HS-5 (cell line): ENCODE data around the gene HLA-DQB2.
"Not testable (repeated sequence)": the region's sequence is repeated elsewhere in the genome, so short reads cannot be mapped to it uniquely, and the experiment has no call there.

Experiments used
- DNase-seq: peaks from one replicate; pipeline ENCODE4 v3.0.0-alpha.2; 2012; ENCODE audit warnings: low read depth

The HLA-DQB2 gene

GRCh38 chr6:32763421-32763820, at the start of gene HLA-DQB2:
Gene HLA-DQB2 (minus strand): TSS chr6:32763532. CDS start chr6:32763470, 62 bp downstream.
- DNase-seq = no peak

GRCh38 chr6:32809171-32809570, 45.8 kb upstream of the HLA-DQB2 start:
- DNase-seq = no peak

DNA sequence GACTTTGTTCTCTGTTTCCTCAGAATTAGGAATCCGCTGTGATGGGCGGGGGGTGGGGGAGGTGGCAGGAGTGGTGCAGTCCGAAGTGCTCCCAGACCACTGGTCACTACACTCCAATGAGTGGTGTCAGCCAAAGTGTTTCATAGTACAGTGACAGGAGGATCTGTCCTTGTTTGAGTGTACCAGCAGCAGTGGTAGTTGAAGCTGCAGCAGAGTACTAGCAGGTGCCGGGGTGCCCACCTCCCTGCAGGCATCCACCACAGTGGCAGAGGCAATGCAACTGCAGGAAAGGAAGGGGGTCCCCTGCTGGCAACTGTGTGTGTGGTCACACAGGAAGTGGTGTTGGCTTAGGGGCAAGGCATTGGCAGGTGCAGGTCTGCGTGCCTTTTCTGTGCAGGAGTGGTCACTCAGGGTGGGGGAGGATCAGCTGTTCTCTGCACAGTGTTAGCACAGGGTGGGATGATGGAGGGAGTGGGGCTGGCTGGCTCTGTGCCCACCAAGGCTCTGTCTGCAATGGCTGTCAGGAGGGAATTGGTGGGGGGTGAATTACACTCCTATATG, 43.8 kb upstream of the HLA-DQB2 start:
- no peak for DNase-seq

DNA sequence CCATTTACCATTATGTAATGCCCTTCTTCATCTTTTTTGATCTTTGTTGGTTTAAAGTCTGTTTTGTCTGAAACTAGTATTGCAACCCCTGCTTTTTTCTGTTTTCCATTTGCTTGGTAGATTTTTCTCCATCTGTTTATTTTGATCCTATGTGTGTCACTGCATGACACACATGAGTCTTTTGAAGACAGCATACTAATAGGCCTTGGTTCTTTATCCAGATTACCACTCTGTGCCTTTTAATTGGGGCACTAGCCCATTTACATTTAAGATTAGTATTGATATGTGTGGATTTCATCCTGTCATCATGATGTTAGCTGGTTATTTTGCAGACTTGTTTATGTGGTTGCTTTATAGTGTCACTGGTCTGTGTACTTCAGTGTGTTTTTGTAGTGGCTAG, 42.1 kb upstream of the HLA-DQB2 start:
- DNase-seq = not testable (repeated sequence)

DNA sequence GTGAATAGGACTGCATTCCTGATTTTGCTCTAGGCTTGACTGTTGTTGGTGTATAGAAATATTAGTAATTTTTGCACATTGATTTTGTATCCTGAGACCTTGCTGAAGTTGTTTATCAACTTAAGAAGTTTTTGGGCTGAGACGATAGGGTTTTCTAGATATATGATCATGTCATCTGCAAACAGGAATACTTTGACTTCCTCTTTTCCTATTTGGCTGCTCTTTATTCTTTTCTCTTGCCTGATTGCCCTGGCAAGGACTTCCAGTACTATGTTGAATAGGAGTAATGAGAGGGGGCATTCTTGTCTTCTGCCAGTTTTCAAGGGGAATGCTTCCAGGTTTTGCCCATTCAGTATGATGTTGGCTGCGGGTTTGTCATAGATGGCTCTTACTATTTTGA, 40.1 kb upstream of the HLA-DQB2 start:
- no peak for DNase-seq

- no peak for DNase-seq
These were observed 36.4 kb upstream of the HLA-DQB2 start for GRCh38 chr6:32799740-32800139.

- DNase-seq = no peak
These were observed 35.8 kb upstream of the HLA-DQB2 start for GRCh38 chr6:32799168-32799567.

DNA sequence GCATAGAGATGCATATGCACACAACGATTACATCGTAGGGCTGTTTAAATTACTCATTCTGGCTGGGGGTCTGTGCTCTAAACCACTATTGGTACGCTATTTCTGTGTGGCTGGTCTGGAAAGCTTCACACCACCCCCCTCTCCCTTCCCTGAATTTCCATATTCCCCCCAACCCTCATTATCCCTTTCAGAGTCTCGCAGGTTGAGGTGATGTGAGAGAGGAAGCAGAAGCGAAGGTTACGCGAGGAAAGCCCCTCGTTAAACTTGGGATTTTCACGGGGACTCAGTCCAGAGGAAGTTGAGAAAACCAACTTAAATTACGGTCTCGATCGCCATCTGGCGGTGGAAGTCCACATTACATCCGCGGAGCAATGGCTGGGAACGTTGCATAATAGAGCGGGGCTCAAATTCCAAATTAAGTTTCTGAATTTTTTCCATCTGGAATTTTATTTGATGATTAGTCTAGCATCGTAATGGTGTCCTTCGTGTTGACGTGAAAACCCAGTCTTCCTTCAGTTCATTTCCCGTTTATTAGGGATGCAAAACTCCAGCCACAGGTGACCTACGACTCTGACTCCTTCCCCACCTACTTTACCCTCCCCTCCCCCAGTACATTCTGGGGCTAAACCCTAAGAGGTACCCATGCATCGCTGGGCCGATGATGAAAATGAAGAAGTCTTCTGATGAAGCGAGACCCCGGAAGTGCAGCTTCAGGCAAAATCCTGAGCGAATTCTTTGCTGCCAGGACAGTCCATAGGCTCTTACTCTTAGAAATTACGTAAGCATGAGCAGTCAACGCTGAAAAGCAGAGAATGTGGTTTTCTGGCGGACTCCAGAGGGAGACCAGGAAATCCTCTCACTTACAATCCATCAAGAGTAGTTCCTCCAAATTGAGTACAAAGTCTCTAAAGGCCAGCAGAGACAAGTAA, 33.8 kb upstream of the HLA-DQB2 start:
- DNase-seq = peak; percentile 37

DNA sequence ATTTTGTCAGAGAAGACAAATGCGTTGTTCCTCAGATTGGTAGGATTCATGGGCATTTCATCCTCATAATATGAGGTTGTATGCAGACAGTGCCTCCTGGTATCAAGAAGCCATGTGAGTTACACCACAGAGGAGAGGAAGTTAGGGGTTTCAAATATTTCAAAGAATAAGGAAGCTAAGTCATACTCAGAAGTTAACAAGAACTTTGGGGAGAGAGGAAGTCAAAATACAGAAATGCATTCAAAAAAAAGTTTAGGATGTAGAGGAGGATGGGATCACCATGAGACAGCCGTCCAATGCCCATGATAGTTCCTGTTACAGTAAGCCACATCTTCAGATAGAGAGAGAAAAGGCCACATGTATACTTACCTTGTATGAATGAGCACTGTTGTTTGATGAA, 31.2 kb upstream of the HLA-DQB2 start:
- DNase-seq = no peak

DNA sequence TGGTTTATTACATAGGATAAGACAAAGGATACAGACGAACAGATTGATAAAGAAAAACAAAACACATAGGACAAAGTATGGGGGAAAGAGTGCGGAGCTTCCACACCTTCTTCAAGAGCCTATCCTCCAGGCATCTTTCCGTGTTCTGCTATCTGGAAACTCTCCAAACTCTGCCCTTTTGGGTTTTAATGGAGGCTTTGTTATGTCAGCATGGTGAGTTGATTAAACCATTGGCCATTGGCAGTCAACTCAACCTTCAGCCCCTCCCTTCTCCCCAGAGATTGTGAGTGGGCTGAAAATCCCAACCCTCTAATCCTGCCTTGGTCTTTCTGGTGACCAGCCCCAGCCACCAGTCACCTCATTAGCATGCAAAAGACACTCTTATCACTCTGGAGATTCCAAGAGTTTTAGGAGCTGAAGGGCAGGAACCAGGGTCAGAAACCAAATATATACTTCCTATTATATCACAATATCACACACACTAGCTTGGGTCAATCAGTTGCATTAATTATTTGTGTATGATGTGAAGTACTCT, 29.6 kb upstream of the HLA-DQB2 start:
- no peak for DNase-seq

GRCh38 chr6:32790306-32790705, 27.0 kb upstream of the HLA-DQB2 start:
- no peak for DNase-seq

DNA sequence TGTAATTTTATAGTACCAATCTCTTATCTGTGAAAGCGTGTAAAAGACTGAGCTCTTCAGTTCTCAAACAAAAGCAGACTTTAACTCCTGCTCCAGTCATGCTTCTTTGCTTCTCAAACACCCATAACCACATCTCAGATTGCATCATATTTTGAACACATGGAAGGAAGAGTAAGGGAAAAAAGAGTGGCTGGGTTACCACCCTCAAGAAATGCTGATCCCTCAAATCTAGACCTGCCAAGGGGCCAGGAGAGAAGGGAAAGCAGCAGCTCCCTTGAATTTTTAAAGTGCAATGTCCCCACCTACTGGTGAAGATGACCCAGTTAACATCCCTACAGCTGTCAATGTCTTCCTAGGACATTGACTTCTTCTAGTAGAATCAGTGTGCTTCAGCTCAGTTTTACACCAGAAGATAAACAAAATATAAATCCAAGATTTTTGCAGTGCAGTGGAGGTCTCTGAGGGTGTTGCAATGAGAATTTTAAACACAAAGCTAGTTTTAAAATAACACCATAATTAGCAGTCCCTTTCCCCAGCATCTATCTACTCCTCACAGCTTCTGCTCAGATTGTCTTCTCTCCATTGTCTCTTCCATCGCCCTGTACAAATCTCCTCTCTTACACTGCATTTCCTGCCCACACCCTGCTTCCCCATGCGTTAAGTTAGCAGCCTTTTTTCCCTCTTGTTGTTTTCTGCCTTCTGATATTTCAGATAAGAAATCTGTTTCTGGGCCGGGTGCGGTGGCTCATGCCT, 22.6 kb upstream of the HLA-DQB2 start:
- peak; percentile 15 for DNase-seq

- not testable (repeated sequence) for DNase-seq
These were observed 19.6 kb upstream of the HLA-DQB2 start for GRCh38 chr6:32782923-32783322.

- DNase-seq = no peak
These were observed 15.7 kb upstream of the HLA-DQB2 start for GRCh38 chr6:32779036-32779435.

- DNase-seq = no peak
These were observed 11.7 kb upstream of the HLA-DQB2 start for GRCh38 chr6:32775071-32775470.

- DNase-seq = no peak
These were observed 11.1 kb upstream of the HLA-DQB2 start for GRCh38 chr6:32774426-32774825.

GRCh38 chr6:32772656-32773055, 9.3 kb upstream of the HLA-DQB2 start:
- no peak for DNase-seq

- DNase-seq = no peak
These were observed 716 bp upstream of the HLA-DQB2 start for GRCh38 chr6:32764048-32764447.

GRCh38 chr6:32761548-32761947, 1.8 kb downstream of the HLA-DQB2 start:
- DNase-seq = no peak

DNA sequence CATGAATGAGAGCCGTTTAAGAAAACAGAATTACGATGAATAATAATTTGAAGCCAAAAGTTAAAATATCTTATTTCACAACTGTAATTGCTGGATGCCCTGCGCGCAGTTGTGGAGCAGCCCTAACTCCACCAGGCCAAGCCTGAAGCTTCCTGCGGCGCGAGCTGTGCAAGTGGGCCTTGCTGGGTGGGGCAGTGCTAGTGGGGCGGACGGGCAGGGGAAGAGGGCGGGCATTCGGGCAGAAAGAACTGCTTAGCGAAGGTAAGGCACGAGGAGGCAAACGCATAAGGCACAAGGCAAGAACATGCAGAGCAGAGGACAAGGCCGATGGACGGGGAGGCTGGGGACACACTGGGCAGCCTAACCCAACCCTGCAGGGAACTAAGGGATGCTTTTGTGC, 2.3 kb downstream of the HLA-DQB2 start:
- no peak for DNase-seq

- no peak for DNase-seq
These were observed 3.7 kb downstream of the HLA-DQB2 start for GRCh38 chr6:32759669-32760068.

GRCh38 chr6:32752580-32752979, 10.8 kb downstream of the HLA-DQB2 start:
- DNase-seq = no peak

DNA sequence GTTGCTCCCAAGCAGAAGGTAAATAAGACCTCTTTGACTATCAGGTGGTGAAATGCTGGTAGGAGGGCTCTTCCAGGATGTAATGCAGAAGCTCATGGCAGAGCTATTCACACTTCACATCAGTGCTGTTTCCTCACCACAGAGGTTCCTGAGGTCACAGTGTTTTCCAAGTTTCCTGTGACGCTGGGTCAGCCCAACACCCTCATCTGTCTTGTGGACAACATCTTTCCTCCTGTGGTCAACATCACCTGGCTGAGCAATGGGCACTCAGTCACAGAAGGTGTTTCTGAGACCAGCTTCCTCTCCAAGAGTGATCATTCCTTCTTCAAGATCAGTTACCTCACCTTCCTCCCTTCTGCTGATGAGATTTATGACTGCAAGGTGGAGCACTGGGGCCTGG, 17.7 kb downstream of the HLA-DQB2 start:
- not testable (repeated sequence) for DNase-seq
